Measurements from ENCODE around the gene COX18. TPM values are rescaled to one million over a fixed set of nuclear protein-coding genes. Genes with fewer than 3 reads are reported as not detected.

COX18 gene
- total and polyA plus RNA-seq, 7 donors = 6.6 to 21.3 (median 13.6) TPM

DNA sequence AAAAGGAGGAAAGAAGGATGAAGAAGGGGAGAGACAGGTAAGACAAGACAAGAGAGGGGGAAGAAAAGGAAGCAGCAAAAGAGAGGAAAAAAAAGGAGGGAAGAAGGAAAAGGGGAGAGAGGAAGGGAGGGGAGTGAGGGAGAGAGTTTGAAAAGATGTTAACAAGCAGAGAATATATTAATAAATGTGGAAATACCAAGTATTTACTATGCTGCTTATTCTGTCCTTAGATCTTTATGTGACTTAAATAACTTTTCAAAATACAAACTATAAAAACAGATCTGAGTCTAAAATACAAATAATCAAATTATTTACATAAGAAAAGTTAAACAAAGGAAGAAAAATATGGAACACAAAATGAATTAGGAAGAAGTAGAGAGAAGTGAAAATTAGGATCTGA is 18.4 kb upstream of the COX18 start:
- Histone ChIP-seq H3K27ac (no peak overlapping the region), H3K9me3 (no peaks in the 10 kb centered on the region), H3K36me3 (peaks cover 16 to 54% (median 26%) of the 10 kb centered on the region in 4 donors), H3K27me3 (no peaks in the 10 kb centered on the region), H3K4me3 (no peak overlapping the region), H3K4me1 (peaks cover 0 to 5% (median 0%) of the 10 kb centered on the region in 4 donors)
- intact Hi-C loops (cut with DNase I) = loop anchor here (10.0 kb wide), 1 partner anchor 47 kb away; no protein-coding TSS in a partner anchor
- TF ChIP-seq POLR2A (IDR thresholded peaks at IDR 0.05) (no peak), EP300 (IDR thresholded peaks at IDR 0.05) (no peak), POLR2AphosphoS5 (IDR thresholded peaks at IDR 0.05) (no peak)
- TF ChIP-seq, protein P1, sequence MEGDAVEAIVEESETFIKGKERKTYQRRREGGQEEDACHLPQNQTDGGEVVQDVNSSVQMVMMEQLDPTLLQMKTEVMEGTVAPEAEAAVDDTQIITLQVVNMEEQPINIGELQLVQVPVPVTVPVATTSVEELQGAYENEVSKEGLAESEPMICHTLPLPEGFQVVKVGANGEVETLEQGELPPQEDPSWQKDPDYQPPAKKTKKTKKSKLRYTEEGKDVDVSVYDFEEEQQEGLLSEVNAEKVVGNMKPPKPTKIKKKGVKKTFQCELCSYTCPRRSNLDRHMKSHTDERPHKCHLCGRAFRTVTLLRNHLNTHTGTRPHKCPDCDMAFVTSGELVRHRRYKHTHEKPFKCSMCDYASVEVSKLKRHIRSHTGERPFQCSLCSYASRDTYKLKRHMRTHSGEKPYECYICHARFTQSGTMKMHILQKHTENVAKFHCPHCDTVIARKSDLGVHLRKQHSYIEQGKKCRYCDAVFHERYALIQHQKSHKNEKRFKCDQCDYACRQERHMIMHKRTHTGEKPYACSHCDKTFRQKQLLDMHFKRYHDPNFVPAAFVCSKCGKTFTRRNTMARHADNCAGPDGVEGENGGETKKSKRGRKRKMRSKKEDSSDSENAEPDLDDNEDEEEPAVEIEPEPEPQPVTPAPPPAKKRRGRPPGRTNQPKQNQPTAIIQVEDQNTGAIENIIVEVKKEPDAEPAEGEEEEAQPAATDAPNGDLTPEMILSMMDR (IDR thresholded peaks at IDR 0.05) = no peak
- no peak for DNase-seq

DNA sequence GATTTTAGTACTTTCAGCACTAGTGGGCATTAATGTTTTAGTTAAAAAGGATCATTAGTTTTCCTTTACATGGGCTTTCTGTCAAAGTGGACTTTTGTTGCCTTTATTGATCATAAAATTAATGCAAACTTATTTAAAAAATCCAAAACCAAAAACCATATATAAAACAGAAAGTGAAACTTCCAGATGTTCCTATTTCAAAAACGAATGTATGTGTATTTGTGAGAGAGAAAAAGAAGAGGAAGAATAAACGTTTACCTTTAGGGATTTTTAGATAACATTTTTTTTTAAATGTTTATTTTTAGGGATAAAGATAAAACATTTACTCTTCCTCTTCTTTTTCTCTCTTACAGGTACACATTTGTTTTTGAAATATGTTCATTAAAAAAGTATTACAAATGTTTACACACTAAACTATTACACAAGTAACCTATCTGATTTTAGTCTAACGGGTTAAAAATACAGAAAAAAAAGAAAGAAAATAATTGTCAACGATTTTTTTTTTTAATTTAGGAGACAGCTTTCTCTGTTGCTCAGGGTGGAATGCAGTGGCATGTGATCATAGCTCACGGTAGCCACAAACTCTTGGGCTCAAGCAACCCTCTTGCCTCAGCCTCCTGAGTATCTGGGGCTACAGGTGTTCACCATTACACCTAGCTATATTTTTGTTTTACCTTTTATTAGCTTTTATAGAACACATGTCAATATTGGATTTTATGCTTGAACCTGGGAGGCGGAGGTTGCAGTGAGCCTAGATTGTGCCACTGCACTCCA is 16.8 kb upstream of the COX18 start:
- DNase-seq = no peak
- Histone ChIP-seq H3K4me3 (no peak overlapping the region), H3K27me3 (no peaks in the 10 kb centered on the region), H3K9me3 (no peaks in the 10 kb centered on the region), H3K27ac (peak overlapping the region in 1 of 4 donors; percentile 9), H3K36me3 (peaks cover 13 to 57% (median 20%) of the 10 kb centered on the region in 4 donors), H3K4me1 (peaks cover 0 to 5% (median 0%) of the 10 kb centered on the region in 4 donors)
- intact Hi-C loops (cut with DNase I) = loop anchor here (10.0 kb wide), 1 partner anchor 49 kb away; no protein-coding TSS in a partner anchor
- WGBS, 2 donors = 38 to 46% methylated on average over 6 of the region's 6 CpGs
- TF ChIP-seq POLR2A (IDR thresholded peaks at IDR 0.05) (no peak), POLR2AphosphoS5 (IDR thresholded peaks at IDR 0.05) (no peak), EP300 (IDR thresholded peaks at IDR 0.05) (no peak)
- TF ChIP-seq, protein P1 (IDR thresholded peaks at IDR 0.05) = no peak

DNA sequence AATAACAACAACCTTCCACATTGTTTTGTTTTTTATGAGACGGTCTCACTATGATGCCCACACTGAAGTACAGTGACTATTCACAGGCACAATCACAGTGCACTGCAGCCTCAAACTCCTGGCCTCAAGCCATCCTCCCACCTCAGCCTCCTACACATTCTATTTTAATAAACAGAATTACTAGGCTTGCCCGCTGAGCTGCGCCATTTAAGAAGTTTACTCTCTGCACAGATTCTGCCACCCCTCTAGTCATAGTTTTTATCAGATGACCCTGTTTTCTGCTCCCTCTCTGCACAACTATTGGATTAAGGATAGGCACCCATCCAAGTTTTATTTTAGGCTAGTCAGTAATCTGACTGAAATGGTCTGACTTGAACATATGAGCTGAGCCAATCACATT is 11.3 kb upstream of the COX18 start:
- no peak overlapping the region for H3K4me3 ChIP-seq
- no peak overlapping the region for H3K27ac ChIP-seq
- no peak for TF ChIP-seq EP300 (IDR thresholded peaks at IDR 0.05)
- no peak for TF ChIP-seq POLR2AphosphoS5 (IDR thresholded peaks at IDR 0.05)
- TF ChIP-seq, protein P1 (IDR thresholded peaks at IDR 0.05) = no peak
- TF ChIP-seq POLR2A (IDR thresholded peaks at IDR 0.05) = no peak
- 85 to 88% methylated on average over 3 of the region's 3 CpGs for WGBS, 2 donors
- peaks cover 0 to 82% (median 22%) of the 10 kb centered on the region in 4 donors for H3K36me3 ChIP-seq
- H3K27me3 ChIP-seq = no peaks in the 10 kb centered on the region
- no peak for DNase-seq
- intact Hi-C loops (cut with DNase I) = loop anchor here (10.0 kb wide), 1 partner anchor 54 kb away; no protein-coding TSS in a partner anchor
- no peaks in the 10 kb centered on the region for H3K4me1 ChIP-seq
- no peaks in the 10 kb centered on the region for H3K9me3 ChIP-seq

DNA sequence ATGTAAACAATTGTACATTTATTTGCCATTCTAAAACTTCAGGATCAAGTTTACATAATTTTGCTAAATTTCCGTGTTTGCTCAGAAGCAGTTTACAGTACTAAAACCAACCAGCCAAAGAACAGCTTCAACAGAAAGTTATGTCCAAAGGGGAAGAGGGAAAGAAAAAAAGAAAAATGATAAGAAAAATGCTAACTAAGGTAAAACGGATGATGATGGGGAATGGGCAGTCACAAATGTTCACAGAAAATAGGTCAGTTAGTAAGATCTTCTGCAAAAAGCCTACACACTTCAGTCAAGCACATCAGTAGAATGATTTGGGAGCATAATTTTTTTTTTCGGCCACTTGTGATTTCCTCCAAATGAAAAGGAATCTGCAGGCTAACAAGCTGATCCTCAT is 6.3 kb upstream of the COX18 start:
- Histone ChIP-seq H3K36me3 (peaks cover 0 to 70% (median 19%) of the 10 kb centered on the region in 4 donors), H3K9me3 (no peaks in the 10 kb centered on the region), H3K4me1 (no peaks in the 10 kb centered on the region), H3K27me3 (no peaks in the 10 kb centered on the region), H3K4me3 (no peak overlapping the region), H3K27ac (no peak overlapping the region)
- intact Hi-C loops (cut with DNase I) = no loop called here
- WGBS, 2 donors = 80 to 85% methylated on average over 3 of the region's 3 CpGs
- DNase-seq = no peak
- TF ChIP-seq EP300 (IDR thresholded peaks at IDR 0.05) (no peak), POLR2AphosphoS5 (IDR thresholded peaks at IDR 0.05) (no peak), POLR2A (IDR thresholded peaks at IDR 0.05) (no peak)
- TF ChIP-seq, protein P1 (IDR thresholded peaks at IDR 0.05) = no peak
